IMR-90 (cell line): Measurements from ENCODE around the gene RFXANK. TPM values are rescaled to one million over a fixed set of nuclear protein-coding genes. Genes with fewer than 3 reads are reported as not detected.

ENCODE experiments used
- ATAC-seq: fragments of 200-7000 bp; cut with Tn5 transposase; 2 replicates; pipeline ENCODE4 v1.9.1; 2020; ENCODE audit warnings: low read depth, mild to moderate bottlenecking, moderate library complexity
- BruUV-seq: library from RNA; stranded (reverse); fragments of 400-500 nt; replicated peaks from 2 replicates; lab custom pipeline; 2021; lab: Mats Ljungman, UMichigan
- CTCF ChIA-PET: fragments of 300-600 bp; formaldehyde crosslinking; extraction: SDS; loops from one replicate; lab custom pipeline; 2021; ENCODE audit warnings: antibody characterized with exemption; lab: Yijun Ruan, JAX
- POLR2A ChIA-PET: fragments of 300-600 bp; sonication (Branson Sonifier 250); formaldehyde crosslinking; loops from one replicate; lab custom pipeline; 2022; ENCODE audit warnings: antibody characterized with exemption; ENCODE audit not compliant: unreplicated experiment; lab: Charles Lee
- DNase-seq: peaks from one replicate; pipeline ENCODE4 v3.0.0; 2013
- H2AFZ ChIP-seq: replicated peaks from 2 replicates; pipeline ENCODE3; 2013; ENCODE audit warnings: low read length, mild to moderate bottlenecking; ENCODE audit not compliant: poor library complexity
- H2AK5ac ChIP-seq: 2 replicates; pipeline ENCODE4 v1.6.1; 2013; ENCODE audit warnings: low read depth, low read length, inconsistent platforms
- H2AK9ac ChIP-seq: replicated peaks from 2 replicates; pipeline ENCODE3; 2013; ENCODE audit warnings: mild to moderate bottlenecking, low read depth, low read length, moderate library complexity; ENCODE audit not compliant: poor library complexity
- H2BK120ac ChIP-seq: 2 replicates; pipeline ENCODE4 v1.6.1; 2013; ENCODE audit warnings: low read depth, low read length, inconsistent platforms
- H2BK15ac ChIP-seq: 3 replicates; pipeline ENCODE4 v1.6.1; 2013; ENCODE audit warnings: low read depth, low read length, inconsistent platforms
- H2BK20ac ChIP-seq: 2 replicates; pipeline ENCODE4 v1.6.1; 2013; ENCODE audit warnings: low read depth, mild to moderate bottlenecking, inconsistent platforms, low read length, moderate library complexity
- H2BK5ac ChIP-seq: 2 replicates; pipeline ENCODE4 v1.6.1; 2013; ENCODE audit warnings: mild to moderate bottlenecking, low read depth, low read length, inconsistent platforms; ENCODE audit not compliant: poor library complexity, severe bottlenecking
- H3K14ac ChIP-seq: replicated peaks from 2 replicates; pipeline ENCODE4 v1.6.1; 2013; ENCODE audit warnings: low read depth, low read length, inconsistent platforms
- H3K18ac ChIP-seq: 2 replicates; pipeline ENCODE4 v1.6.1; 2013; ENCODE audit warnings: low read depth, low read length, control low read depth
- H3K23ac ChIP-seq: 2 replicates; pipeline ENCODE4 v1.6.1; 2013; ENCODE audit warnings: low read depth, low read length, inconsistent platforms
- H3K27ac ChIP-seq: 2 replicates; pipeline ENCODE4 v1.5.1; 2013; ENCODE audit warnings: mild to moderate bottlenecking, control low read depth, low read length; ENCODE audit not compliant: insufficient read depth
- H3K27me3 ChIP-seq: 2 replicates; pipeline ENCODE4 v1.6.1; 2013; ENCODE audit warnings: low read length; ENCODE audit not compliant: control insufficient read depth, insufficient read depth
- H3K36me3 ChIP-seq: 2 replicates; pipeline ENCODE4 v1.6.1; 2013; ENCODE audit warnings: low read length, mixed read lengths; ENCODE audit not compliant: control insufficient read depth, insufficient read depth
- H3K4ac ChIP-seq: 2 replicates; pipeline ENCODE4 v1.6.1; 2013; ENCODE audit warnings: low read depth, low read length, inconsistent platforms
- H3K4me1 ChIP-seq: 2 replicates; pipeline ENCODE4 v1.6.1; 2013; ENCODE audit warnings: low read length, mixed read lengths; ENCODE audit not compliant: control insufficient read depth, insufficient read depth
- H3K4me2 ChIP-seq: 2 replicates; pipeline ENCODE4 v1.6.1; 2013; ENCODE audit warnings: low read depth, mild to moderate bottlenecking, control low read depth, low read length, moderate library complexity
- H3K4me3 ChIP-seq: 2 replicates; pipeline ENCODE4 v1.5.1; 2013; ENCODE audit warnings: low read depth, mild to moderate bottlenecking, control low read depth, low read length, moderate library complexity; ENCODE audit not compliant: insufficient read depth
- H3K56ac ChIP-seq: 2 replicates; pipeline ENCODE4 v1.6.1; 2013; ENCODE audit warnings: low read length, inconsistent platforms; ENCODE audit not compliant: insufficient read depth; ENCODE audit errors: extremely low read depth
- H3K79me1 ChIP-seq, 2 experiments: 2 replicates each; pipeline ENCODE4 v1.6.1; 2013; ENCODE audit warnings: low read length in 2 of 2, inconsistent platforms in 1 of 2, low read depth in 1 of 2
- H3K9ac ChIP-seq: 2 replicates; pipeline ENCODE4 v1.6.1; 2013; ENCODE audit warnings: low read depth, low read length, control low read depth
- H3K9me1 ChIP-seq: 2 replicates; pipeline ENCODE4 v1.6.1; 2013; ENCODE audit warnings: low read length, inconsistent platforms; ENCODE audit not compliant: insufficient read depth
- H3K9me3 ChIP-seq: 2 replicates; pipeline ENCODE4 v1.6.1; 2013; ENCODE audit warnings: low read length; ENCODE audit not compliant: control insufficient read depth, insufficient read depth
- H4K20me1 ChIP-seq: 2 replicates; pipeline ENCODE4 v1.6.1; 2013; ENCODE audit warnings: low read length, inconsistent platforms; ENCODE audit not compliant: insufficient read depth
- H4K5ac ChIP-seq: 2 replicates; pipeline ENCODE4 v1.6.1; 2013; ENCODE audit warnings: mild to moderate bottlenecking, low read depth, low read length, control low read depth
- H4K8ac ChIP-seq, 2 experiments: 2 replicates each; pipeline ENCODE4 v1.6.1; 2013; ENCODE audit warnings: low read depth in 2 of 2, low read length in 2 of 2, control low read depth in 1 of 2, inconsistent platforms in 1 of 2
- H4K91ac ChIP-seq: 2 replicates; pipeline ENCODE4 v1.6.1; 2013; ENCODE audit warnings: low read depth, low read length, inconsistent platforms; ENCODE audit not compliant: insufficient read depth
- BHLHE40 ChIP-seq: fragments of 150-350 bp; IDR thresholded peaks from 2 replicates; pipeline ENCODE4 v1.6.1; 2016; ENCODE audit warnings: mild to moderate bottlenecking, low read depth, low read length
- CEBPB ChIP-seq: IDR thresholded peaks from 2 replicates; pipeline ENCODE4 v1.6.1; 2012; ENCODE audit warnings: low read depth, low read length, improper control_type of control experiment
- CHD1 ChIP-seq: IDR thresholded peaks from 2 replicates; pipeline ENCODE4 v1.6.1; 2012; ENCODE audit warnings: low read depth, low read length, improper control_type of control experiment
- FOS ChIP-seq: fragments of 150-350 bp; IDR thresholded peaks from 2 replicates; pipeline ENCODE4 v1.6.1; 2016; ENCODE audit warnings: low read depth, low read length
- MAFK ChIP-seq: IDR thresholded peaks from 2 replicates; pipeline ENCODE4 v1.6.1; 2012; ENCODE audit warnings: low read depth, low read length, improper control_type of control experiment
- RAD21 ChIP-seq: IDR thresholded peaks from 2 replicates; pipeline ENCODE4 v1.6.1; 2012; ENCODE audit warnings: low read length, improper control_type of control experiment
- RCOR1 ChIP-seq: IDR thresholded peaks from 2 replicates; pipeline ENCODE4 v1.6.1; 2012; ENCODE audit warnings: mild to moderate bottlenecking, low read length, improper control_type of control experiment; ENCODE audit not compliant: insufficient replicate concordance
- WGBS, 2 experiments: methylation state at CpG; one replicate each; pipeline versions ENCODE4 v1.1.5 to v1.1.7; 2013; ENCODE audit warnings: missing lambda C conversion rate in 2 of 2; ENCODE audit not compliant: insufficient read length in 1 of 2; ENCODE audit errors: extremely low coverage in 2 of 2; 5-methylcytosine and 5-hydroxymethylcytosine counted together
- dilution Hi-C: fragments of 300-500 bp; cut with HindIII; formaldehyde crosslinking; loops from one replicate; pipeline ENCODE4 v1.14.3; 2018; ENCODE audit warnings: low sequenced_read_pairs; ENCODE audit not compliant: unreplicated experiment
- in situ Hi-C: fragments of 300-500 bp; cut with MboI; formaldehyde crosslinking; loops from 3 replicates; pipeline ENCODE4 v1.14.3; 2019; ENCODE audit warnings: low sequenced_read_pairs, inconsistent platforms, mixed read lengths
- intact Hi-C: fragments of 100-400 bp; cut with micrococcal nuclease; formaldehyde crosslinking; loops from 2 replicates; pipeline ENCODE4 v1.10.0; 2022
- polyA plus RNA-seq, 3 experiments: library from polyadenylated mRNA; depleted of rRNA; stranded (reverse); fragments of >200 nt; gene quantifications; 2 replicates each; pipeline ENCODE4 v1.2.3, GENCODE V29; 2012; ENCODE audit warnings: low replicate concordance in 1 of 3
- total RNA-seq: library from RNA; depleted of rRNA; stranded (reverse); fragments of >200 nt; gene quantifications from 2 replicates; pipeline ENCODE4 v1.2.3, GENCODE V29; 2012
- TF ChIP-seq, protein P1 (sequence below): fragments of 150-350 bp; IDR thresholded peaks from 2 replicates; pipeline ENCODE4 v1.6.1; 2017; ENCODE audit warnings: mild to moderate bottlenecking, antibody characterized with exemption, low read length, low read depth
- TF ChIP-seq, protein P2 (sequence below): fragments of 150-350 bp; IDR thresholded peaks from 2 replicates; pipeline ENCODE4 v1.6.1; 2016; ENCODE audit warnings: low read depth, mild to moderate bottlenecking, low read length, moderate library complexity, borderline replicate concordance
- TF ChIP-seq, protein P3 (sequence below): conservative IDR thresholded peaks from 2 replicates; pipeline ENCODE4 v1.5.1; 2012; ENCODE audit warnings: mild to moderate bottlenecking, low read depth, low read length, improper control_type of control experiment

The RFXANK gene
- total and polyA plus RNA-seq, 2 of the 4 experiments (the other 2 are of a cell fraction) = 68.3 to 97.8 TPM

DNA sequence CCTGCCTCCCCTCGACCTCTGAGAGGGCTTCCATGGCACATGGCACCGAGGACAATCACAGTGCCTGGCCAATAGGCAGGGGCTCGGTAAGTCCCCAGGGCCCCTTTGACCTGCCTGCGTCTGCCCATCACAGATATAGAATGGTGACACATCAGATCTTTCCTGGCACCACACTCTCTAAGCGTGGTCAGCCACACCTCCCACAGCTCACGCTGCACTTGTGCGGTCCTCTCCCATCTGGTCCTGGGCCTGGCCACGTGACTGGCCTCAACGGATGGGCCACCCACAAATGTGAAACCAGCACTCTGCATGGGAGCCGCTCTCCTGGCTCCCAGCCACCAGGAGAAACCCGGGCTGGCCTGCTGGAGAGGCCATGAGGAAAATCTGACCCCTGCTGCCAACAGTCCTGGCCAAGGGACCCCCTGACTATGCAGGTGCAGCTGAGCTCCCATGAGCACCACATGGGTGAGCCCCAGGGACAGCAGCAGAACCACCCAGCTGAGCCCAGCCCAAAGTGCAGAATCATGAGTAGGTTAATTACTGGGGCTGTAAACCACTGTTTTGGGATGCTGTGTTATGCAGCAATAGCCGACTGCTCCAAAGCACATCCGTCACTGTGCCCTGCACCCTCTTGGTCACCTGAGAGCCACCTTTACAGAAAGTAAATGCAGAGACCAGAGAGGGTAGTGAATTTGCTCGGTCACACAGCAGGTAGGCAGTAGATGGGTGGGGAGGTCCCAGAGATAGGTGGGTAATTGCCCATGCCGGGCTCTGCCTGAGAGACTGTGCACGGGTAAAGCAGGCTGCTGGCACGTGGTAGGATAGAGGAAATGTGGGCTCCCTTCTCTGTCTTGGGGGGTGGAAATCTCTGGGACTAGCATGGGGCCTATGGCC, 12.3 kb upstream of the RFXANK start (continued):
- TF ChIP-seq, protein P1, sequence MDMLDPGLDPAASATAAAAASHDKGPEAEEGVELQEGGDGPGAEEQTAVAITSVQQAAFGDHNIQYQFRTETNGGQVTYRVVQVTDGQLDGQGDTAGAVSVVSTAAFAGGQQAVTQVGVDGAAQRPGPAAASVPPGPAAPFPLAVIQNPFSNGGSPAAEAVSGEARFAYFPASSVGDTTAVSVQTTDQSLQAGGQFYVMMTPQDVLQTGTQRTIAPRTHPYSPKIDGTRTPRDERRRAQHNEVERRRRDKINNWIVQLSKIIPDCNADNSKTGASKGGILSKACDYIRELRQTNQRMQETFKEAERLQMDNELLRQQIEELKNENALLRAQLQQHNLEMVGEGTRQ = no peak

DNA sequence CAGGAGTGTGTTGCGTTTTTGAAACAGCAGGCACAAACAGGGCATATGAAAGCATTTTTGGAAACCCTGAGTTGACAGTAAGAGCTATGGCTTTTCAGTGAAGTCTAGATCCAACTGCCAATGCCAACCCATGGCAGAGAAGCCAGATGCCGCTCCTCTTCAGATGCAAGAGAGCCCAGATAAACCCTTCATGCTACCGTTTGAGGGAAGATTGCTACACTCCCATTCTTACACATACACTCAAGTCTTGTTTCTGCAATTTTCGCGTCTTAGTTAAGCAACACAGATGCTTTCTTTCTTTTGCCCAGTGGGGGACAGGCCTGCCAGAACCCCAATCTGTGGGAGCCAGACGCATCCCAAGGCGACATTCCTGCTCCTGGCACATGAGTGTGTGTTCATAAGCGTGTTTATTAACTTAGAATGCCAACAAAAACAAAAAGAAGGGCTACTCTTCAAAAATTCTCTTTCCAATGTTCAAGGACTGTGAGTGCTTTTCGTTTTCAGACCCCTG, 10.5 kb upstream of the RFXANK start:
- no peak overlapping the region for H2AK9ac ChIP-seq
- H2AFZ ChIP-seq = no peak overlapping the region
- BruUV-seq = no TSS peak
- H2BK15ac ChIP-seq = no peak overlapping the region
- no peak overlapping the region for H2BK120ac ChIP-seq
- H3K14ac ChIP-seq = no peak overlapping the region
- H4K8ac ChIP-seq = no peak overlapping the region
- H4K91ac ChIP-seq = no peak overlapping the region
- H3K4ac ChIP-seq = no peak overlapping the region
- no peak overlapping the region for H3K18ac ChIP-seq
- peaks cover 0 to 13% of the 10 kb centered on the region in 2 experiments; a peak in 2 of 4 replicates for H3K79me1 ChIP-seq
- no peak overlapping the region for H2BK5ac ChIP-seq
- POLR2A ChIA-PET = no interaction called here
- H4K5ac ChIP-seq = no peak overlapping the region
- H3K27ac ChIP-seq = no peak overlapping the region
- dilution Hi-C loops (no loop called here), in situ Hi-C loops (no loop called here), intact Hi-C loops (no loop called here)
- H3K23ac ChIP-seq = no peak overlapping the region
- peaks cover 37% of the 10 kb centered on the region for H3K36me3 ChIP-seq
- DNase-seq = no peak
- peaks cover 3% of the 10 kb centered on the region; the same call in 1 of the 2 replicates for H3K9me3 ChIP-seq
- CTCF ChIA-PET = no interaction called here
- H3K9ac ChIP-seq = no peak overlapping the region
- H3K4me1 ChIP-seq = no peaks in the 10 kb centered on the region
- no peaks in the 10 kb centered on the region; the same call in 1 of the 2 replicates for H4K20me1 ChIP-seq
- H3K4me3 ChIP-seq = no peak overlapping the region
- H3K9me1 ChIP-seq = no peaks in the 10 kb centered on the region
- no peak overlapping the region for H2AK5ac ChIP-seq
- WGBS, 2 experiments = no CpG with 5 or more reads among the region's 9 CpGs
- ATAC-seq = no peak
- H3K27me3 ChIP-seq = no peaks in the 10 kb centered on the region
- H3K4me2 ChIP-seq = no peak overlapping the region
- H3K56ac ChIP-seq = no peak overlapping the region
- no peak overlapping the region for H2BK20ac ChIP-seq
- TF ChIP-seq BHLHE40 (no peak), RCOR1 (no peak), RAD21 (no peak), CEBPB (no peak), MAFK (no peak), CHD1 (no peak), FOS (no peak)
- TF ChIP-seq, protein P2, sequence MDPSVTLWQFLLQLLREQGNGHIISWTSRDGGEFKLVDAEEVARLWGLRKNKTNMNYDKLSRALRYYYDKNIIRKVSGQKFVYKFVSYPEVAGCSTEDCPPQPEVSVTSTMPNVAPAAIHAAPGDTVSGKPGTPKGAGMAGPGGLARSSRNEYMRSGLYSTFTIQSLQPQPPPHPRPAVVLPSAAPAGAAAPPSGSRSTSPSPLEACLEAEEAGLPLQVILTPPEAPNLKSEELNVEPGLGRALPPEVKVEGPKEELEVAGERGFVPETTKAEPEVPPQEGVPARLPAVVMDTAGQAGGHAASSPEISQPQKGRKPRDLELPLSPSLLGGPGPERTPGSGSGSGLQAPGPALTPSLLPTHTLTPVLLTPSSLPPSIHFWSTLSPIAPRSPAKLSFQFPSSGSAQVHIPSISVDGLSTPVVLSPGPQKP = no peak
- TF ChIP-seq, protein P3, sequence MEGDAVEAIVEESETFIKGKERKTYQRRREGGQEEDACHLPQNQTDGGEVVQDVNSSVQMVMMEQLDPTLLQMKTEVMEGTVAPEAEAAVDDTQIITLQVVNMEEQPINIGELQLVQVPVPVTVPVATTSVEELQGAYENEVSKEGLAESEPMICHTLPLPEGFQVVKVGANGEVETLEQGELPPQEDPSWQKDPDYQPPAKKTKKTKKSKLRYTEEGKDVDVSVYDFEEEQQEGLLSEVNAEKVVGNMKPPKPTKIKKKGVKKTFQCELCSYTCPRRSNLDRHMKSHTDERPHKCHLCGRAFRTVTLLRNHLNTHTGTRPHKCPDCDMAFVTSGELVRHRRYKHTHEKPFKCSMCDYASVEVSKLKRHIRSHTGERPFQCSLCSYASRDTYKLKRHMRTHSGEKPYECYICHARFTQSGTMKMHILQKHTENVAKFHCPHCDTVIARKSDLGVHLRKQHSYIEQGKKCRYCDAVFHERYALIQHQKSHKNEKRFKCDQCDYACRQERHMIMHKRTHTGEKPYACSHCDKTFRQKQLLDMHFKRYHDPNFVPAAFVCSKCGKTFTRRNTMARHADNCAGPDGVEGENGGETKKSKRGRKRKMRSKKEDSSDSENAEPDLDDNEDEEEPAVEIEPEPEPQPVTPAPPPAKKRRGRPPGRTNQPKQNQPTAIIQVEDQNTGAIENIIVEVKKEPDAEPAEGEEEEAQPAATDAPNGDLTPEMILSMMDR = no peak
- TF ChIP-seq, protein P1 = no peak
